HG03159 (cell line): ENCODE results near the gene MYADML2.
"Not testable (repeated sequence)": the region's sequence is repeated elsewhere in the genome, so short reads cannot be mapped to it uniquely, and the experiment has no call there.

Experiments
- ATAC-seq: cut with Tn5 transposase; IDR thresholded peaks from one replicate; pipeline ENCODE4 v1.9.1; 2021; ENCODE audit warnings: mild to moderate bottlenecking, moderate library complexity; ENCODE audit not compliant: unreplicated experiment

Gene MYADML2, protein sequence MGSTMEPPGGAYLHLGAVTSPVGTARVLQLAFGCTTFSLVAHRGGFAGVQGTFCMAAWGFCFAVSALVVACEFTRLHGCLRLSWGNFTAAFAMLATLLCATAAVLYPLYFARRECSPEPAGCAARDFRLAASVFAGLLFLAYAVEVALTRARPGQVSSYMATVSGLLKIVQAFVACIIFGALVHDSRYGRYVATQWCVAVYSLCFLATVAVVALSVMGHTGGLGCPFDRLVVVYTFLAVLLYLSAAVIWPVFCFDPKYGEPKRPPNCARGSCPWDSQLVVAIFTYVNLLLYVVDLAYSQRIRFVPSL

DNA sequence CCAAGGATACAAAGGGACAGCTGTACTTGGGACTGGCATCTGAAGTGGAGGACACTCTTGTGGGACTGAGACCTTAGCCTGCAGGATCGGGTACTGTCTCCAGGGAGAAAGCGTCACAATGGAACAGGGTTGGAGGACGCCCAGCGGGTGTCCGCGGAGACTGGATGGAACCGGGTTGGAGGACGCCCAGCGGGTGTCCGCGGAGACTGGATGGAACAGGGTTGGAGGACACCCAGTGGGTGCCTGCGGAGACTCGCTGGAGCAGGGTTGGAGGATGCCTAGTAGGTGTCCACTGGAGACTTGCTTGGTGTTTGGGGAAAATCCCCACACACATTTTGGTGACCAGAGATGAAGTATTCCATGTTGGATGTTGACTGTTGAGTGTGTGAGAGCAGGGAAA lies at the start of gene MYADML2:
Gene MYADML2, minus strand, starts transcription at position 45 of the 400 bp plus-strand sequence. CDS start 5,492 bp downstream, outside the sequence.
- no peak for ATAC-seq

GRCh38 chr17:81996232-81996756 lies 49.3 kb upstream of the MYADML2 start:
- no peak for ATAC-seq

GRCh38 chr17:81995463-81996231 lies 48.6 kb upstream of the MYADML2 start:
- ATAC-seq: no peak

- ATAC-seq: no peak
These were observed 47.8 kb upstream of the MYADML2 start for GRCh38 chr17:81994593-81995462.

- no peak for ATAC-seq
These were observed 46.9 kb upstream of the MYADML2 start for GRCh38 chr17:81993729-81994592.

DNA sequence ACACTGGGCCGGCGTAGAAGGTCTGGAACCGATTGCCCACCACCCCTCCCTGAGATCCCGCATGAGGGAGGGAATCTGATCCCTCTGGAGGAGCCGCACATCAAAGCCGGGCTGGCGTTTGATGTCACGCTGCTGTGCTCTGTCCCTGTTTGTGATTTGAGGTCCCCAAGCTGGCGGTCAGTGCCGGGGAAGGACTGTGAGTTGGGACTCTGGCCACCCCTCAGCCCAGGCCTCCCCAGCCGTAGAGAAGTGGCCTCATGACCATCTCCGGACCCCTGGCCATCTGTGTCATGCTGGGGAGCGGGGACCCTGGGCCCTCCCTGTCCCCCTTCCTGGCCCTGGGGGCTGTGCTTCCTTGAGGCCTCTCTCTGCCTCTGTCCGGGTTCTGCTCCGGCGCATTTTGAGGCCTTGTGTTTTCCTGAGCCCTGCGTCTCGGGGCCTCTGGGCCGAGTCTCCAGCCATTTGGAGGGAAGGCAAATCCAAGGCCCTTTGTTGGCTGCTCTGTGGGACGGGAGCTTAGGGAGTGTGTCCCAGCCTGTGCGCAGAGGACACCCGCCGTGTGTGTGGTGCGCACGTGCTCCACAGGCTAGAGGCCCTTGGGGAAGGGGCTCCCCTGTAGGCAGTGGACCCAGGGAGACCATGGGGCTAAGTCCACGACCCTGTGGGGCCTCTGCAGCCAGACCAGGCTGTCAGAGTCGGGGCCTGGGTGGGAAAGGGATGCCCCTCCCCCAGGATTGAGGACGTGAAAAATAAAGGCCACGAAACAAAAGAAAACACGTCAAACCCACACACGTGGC lies 45.5 kb upstream of the MYADML2 start:
- ATAC-seq: no peak

DNA sequence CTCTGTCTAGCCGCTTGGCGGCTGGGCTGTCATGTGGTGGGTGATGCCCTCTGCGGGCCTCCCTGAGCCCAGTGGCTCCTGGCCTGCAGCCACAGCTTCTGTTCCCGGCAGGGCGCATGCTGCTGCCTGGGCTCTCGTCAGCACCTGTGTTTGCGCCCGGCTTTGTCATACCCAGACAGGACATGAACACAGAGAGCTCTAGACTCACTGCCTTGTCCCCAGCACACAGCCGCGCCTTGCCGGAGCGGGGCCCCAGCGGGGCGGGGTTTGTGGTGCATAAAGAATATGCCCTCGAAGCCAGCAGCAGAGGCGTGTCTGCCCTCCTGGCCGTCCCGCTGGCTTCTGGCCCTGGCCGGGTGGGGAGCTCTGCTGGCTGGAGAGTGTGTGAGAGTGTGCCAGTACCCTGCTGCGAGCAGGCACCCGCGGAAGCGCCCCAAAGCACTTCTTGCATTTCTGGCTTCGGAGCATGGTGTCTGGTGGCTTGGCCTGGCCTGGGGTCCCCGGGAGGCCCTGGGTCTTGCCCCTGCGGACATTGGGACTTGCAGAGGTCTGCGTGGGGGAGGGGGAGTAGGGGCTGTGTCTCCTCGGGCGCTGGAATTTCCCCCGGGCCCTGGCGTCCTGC lies 44.8 kb upstream of the MYADML2 start:
- ATAC-seq: no peak

GRCh38 chr17:81990836-81991683 lies 44.0 kb upstream of the MYADML2 start:
- no peak for ATAC-seq

DNA sequence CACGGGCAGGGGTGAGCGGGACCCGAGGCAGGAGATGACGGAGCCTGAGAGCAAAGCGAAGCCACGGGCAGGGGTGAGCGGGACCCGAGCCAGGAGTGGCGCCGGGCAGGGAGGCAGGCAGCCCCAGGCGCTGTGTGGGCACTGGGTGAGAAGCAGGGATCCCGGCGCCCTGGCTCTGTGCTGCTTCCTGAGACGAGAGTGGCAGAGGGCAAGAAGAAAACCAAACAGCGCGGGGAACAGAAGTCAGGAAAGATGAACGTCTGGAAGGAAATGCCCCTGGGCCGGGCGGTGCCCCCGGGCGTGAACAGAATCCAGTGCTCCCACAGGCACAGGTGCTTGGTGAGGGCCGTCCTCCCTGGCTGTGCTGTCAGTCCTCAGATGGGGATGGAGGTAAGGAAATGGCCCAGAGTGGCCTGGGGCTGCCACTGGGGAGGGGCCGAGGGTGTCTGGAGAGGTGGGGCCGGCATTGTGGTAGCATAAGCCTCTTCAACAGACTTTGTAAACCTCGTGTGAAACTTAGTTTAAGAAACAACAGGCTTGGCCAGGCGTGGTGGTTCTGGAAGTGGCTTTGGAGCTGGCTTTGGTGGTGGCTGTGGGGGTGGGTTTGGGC lies 40.2 kb upstream of the MYADML2 start:
- no peak for ATAC-seq

DNA sequence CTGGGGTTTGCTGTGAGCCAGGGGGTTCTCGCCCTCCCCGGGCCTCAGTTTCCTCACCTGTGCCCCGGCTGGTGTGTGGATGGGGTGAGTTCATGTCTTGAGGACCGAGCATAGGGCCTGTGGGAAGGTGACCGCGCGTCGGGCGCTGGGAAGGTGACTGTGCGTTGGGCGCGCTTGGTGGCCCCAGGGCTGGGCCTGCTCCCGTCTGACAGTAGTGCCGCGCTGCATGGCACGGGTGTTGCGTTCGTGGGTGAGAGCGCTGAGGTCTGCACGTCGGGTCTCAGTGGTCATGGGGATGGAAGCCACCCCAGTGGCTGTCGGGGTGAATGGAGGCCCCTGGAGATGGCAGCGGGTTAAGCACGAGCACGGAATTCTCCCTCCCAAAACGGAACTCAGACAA lies 39.6 kb upstream of the MYADML2 start:
- ATAC-seq: no peak

DNA sequence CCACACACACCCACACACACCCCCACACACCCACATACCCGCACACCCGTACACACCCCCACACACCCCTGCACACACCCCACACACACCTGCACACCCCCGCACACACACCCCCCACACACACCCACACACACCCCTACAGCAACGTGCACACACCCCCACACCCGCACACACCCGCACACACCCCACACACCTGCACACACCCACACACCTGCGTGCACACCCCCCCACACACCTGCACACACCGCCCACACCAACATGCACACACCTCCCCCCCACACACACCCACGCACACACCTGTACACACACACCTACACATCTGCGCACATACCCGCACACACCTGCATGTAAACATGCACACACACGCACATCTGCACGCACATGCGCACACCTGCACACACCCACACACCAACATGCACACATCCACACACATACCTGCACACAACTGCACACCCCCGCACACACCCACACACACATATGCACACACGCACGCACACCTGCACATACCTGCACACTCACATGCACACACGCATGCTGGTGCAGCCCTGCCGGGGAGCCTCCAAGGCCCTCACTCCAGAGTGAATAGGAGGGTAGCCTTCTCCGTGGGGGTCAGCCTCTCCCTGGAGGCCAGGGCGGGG lies 37.9 kb upstream of the MYADML2 start:
- no peak for ATAC-seq

DNA sequence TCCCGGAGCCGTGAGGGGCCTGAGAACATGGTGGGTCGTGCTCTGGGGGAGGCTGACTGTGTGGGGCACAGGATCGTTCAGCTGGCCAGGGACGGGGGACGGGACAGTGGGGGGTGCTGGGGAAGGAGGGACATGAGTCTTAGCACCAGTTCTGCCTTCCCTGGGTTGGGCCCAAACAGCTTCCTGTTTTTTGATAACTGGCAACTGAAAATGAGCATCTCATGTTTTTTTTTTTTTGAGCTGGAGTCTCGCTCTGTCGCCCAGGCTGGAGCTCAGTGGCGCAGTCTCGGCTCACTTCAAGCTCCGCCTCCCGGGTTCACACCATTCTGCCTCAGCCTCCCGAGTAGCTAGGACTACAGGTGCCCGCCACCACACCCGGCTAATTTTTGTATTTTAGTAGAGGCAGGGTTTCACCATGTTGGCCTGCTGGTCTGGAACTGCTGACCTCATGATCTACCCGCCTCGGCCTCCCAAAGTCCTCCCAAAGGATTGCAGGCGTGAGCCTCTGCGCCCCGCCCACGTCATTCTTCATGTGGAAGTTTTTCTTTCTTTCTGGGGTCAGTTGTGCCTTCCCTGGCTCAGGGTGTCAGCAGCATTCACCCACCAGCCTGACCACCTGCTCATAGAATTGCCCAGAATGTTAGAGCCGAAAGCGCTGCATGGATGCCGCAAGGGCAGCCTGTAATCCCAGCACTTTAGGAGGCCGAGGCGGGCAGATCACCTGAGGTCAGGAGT lies 36.8 kb upstream of the MYADML2 start:
- no peak for ATAC-seq

DNA sequence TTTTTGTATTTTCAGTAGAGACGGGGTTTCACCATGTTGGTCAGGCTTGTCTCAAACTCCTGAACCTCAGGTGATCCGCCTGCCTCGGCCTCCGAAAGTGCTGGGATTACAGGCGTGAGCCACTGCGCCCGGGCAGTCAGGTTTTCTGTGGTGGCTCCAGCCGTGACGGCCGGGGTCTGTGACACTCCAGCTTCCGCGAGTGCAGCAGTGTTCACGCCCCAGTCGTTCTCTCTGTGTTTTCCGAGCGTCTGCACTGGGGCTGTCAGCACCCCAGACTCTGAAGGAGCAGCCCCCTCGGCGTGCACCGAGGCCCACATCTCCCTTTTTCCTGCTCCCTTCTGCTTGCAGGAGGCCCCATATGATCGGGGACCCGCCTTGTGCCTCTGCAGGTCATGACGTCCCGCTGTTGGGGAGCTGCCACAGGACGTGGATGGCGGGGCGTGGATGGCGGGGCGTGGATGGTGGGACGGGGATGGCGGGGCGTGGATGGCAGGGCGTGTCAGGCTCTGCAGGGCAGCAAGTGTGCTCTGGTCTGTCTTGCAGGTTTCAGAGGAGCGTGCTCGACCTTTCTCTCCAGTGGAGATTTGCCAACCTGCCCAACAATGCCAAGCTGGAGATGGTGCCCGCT lies 36.1 kb upstream of the MYADML2 start:
- ATAC-seq: no peak

- ATAC-seq: not testable (repeated sequence)
These were observed 34.5 kb upstream of the MYADML2 start for GRCh38 chr17:81981511-81981910.

- no peak for ATAC-seq
These were observed 33.8 kb upstream of the MYADML2 start for GRCh38 chr17:81980707-81981343.
